Right lobe of liver (tissue), 4 donors: ENCODE results near the gene MBLAC1.

Experiments
- CTCF ChIP-seq, 4 donors: fragments of 200-600 bp in 3 of 4; fragments of 450-650 bp in 1 of 4; IDR thresholded peaks; one replicate each; pipeline versions ENCODE4 v1.5.1 to v1.8.0; 2016 to 2022; ENCODE audit warnings: antibody characterized with exemption in 4 of 4, mild to moderate bottlenecking in 2 of 4
- POLR2A ChIP-seq: fragments of 450-650 bp; IDR thresholded peaks from one replicate; pipeline ENCODE4 v1.6.1; 2017; ENCODE audit warnings: antibody characterized with exemption, mild to moderate bottlenecking
- donor health status: DM: no; HTN: no; CAD: no.
- donor health status: DM: no; HTN: no; CAD: no.
- donor health status: DM: no; HTN: yes; CAD: no.

GRCh38 chr7:100126239-100126930 lies 382 bp upstream of the MBLAC1 start:
- no peak for TF ChIP-seq CTCF (IDR thresholded peaks at IDR 0.05)
- no peak for TF ChIP-seq POLR2A
